Measurements from ENCODE around the gene FAM151A. TPM values are rescaled to one million over a fixed set of nuclear protein-coding genes. Genes with fewer than 3 reads are reported as not detected.
A peak's percentile ranks its signal among the peaks of the same experiment; 100 is the strongest.

Gene FAM151A
- total RNA-seq, 1 donor from 2014 or later: not detected

GRCh38 chr1:54606096-54606989, 17.0 kb downstream of the FAM151A start:
- no peaks in the 10 kb centered on the region for H3K9me3 Mint-ChIP-seq (ENCODE audit: unreplicated experiment)
- no peak overlapping the region for H3K27ac Mint-ChIP-seq (ENCODE audit: unreplicated experiment)
- TF ChIP-seq, protein P1, sequence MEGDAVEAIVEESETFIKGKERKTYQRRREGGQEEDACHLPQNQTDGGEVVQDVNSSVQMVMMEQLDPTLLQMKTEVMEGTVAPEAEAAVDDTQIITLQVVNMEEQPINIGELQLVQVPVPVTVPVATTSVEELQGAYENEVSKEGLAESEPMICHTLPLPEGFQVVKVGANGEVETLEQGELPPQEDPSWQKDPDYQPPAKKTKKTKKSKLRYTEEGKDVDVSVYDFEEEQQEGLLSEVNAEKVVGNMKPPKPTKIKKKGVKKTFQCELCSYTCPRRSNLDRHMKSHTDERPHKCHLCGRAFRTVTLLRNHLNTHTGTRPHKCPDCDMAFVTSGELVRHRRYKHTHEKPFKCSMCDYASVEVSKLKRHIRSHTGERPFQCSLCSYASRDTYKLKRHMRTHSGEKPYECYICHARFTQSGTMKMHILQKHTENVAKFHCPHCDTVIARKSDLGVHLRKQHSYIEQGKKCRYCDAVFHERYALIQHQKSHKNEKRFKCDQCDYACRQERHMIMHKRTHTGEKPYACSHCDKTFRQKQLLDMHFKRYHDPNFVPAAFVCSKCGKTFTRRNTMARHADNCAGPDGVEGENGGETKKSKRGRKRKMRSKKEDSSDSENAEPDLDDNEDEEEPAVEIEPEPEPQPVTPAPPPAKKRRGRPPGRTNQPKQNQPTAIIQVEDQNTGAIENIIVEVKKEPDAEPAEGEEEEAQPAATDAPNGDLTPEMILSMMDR (IDR thresholded peaks at IDR 0.05; ENCODE audit: unreplicated experiment): no peak
- no peak overlapping the region for H3K4me3 Mint-ChIP-seq (ENCODE audit: unreplicated experiment)
- H3K36me3 Mint-ChIP-seq (ENCODE audit: low read depth, unreplicated experiment): peaks cover 36% of the 10 kb centered on the region
- peaks cover 12% of the 10 kb centered on the region for H3K4me1 Mint-ChIP-seq (ENCODE audit: unreplicated experiment)
- peaks cover 12% of the 10 kb centered on the region for H3K27me3 Mint-ChIP-seq (ENCODE audit: unreplicated experiment)
- DNase-seq (ENCODE audit: low spot score): no peak

DNA sequence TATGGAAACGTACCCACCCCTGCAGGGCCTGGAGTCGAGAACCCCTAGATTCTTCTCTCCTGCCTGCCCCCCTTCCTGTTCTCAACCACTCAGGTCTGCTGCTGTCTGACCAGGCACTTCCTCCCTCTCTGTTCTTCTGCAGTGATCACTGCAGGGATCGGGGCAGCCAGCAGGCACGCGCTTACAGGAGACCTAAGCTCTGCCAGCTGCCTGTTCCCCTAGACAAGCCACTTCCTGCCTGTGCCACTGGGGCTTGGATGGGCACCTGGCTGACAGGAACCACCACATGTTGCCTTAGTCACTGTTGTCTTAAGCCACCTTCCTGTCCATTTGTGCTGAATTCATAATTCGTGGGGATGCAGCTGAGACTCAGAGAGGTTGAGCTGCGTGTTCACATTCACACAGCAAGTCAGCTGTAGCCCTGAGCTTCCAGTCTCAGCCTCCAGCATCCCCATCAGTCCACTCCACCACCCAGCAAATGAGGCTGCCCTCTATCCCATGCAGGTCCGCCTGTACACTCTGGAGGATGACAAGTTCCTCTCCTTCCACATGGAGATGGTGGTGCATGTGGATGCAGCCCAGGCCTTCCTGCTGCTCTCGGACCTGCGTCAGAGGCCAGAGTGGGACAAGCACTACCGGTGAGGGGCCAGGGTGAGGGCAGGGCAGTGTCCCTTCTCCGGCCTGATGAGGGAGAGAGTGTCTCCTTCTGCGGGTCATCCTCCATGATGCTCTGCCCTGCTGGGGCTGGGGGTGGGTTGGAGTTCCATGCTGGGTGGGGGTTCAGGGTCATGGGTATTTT, 18.6 kb downstream of the FAM151A start:
- no peak for DNase-seq (ENCODE audit: low spot score)
- peaks cover 12% of the 10 kb centered on the region for H3K27me3 Mint-ChIP-seq (ENCODE audit: unreplicated experiment)
- H3K4me3 Mint-ChIP-seq (ENCODE audit: unreplicated experiment): peak overlapping the region; percentile 49
- TF ChIP-seq, protein P1 (IDR thresholded peaks at IDR 0.05; ENCODE audit: unreplicated experiment): no peak
- H3K27ac Mint-ChIP-seq (ENCODE audit: unreplicated experiment): no peak overlapping the region
- H3K36me3 Mint-ChIP-seq (ENCODE audit: low read depth, unreplicated experiment): peaks cover 41% of the 10 kb centered on the region
- H3K9me3 Mint-ChIP-seq (ENCODE audit: unreplicated experiment): no peaks in the 10 kb centered on the region
- peaks cover 15% of the 10 kb centered on the region for H3K4me1 Mint-ChIP-seq (ENCODE audit: unreplicated experiment)

- Mint-ChIP-seq H3K9me3 (ENCODE audit: unreplicated experiment) (no peaks in the 10 kb centered on the region), H3K4me3 (ENCODE audit: unreplicated experiment) (no peak overlapping the region), H3K36me3 (ENCODE audit: low read depth, unreplicated experiment) (peaks cover 44% of the 10 kb centered on the region), H3K27me3 (ENCODE audit: unreplicated experiment) (peaks cover 13% of the 10 kb centered on the region), H3K27ac (ENCODE audit: unreplicated experiment) (no peak overlapping the region), H3K4me1 (ENCODE audit: unreplicated experiment) (peaks cover 15% of the 10 kb centered on the region)
- TF ChIP-seq, protein P1 (IDR thresholded peaks at IDR 0.05; ENCODE audit: unreplicated experiment): no peak
- DNase-seq (ENCODE audit: low spot score): no peak
Observed at GRCh38 chr1:54604051-54604450, 19.3 kb downstream of the FAM151A start.

- TF ChIP-seq, protein P1 (IDR thresholded peaks at IDR 0.05; ENCODE audit: unreplicated experiment): no peak
- no peak overlapping the region for H3K4me3 Mint-ChIP-seq (ENCODE audit: unreplicated experiment)
- peaks cover 13% of the 10 kb centered on the region for H3K27me3 Mint-ChIP-seq (ENCODE audit: unreplicated experiment)
- peaks cover 15% of the 10 kb centered on the region for H3K4me1 Mint-ChIP-seq (ENCODE audit: unreplicated experiment)
- no peak for DNase-seq (ENCODE audit: low spot score)
- no peaks in the 10 kb centered on the region for H3K9me3 Mint-ChIP-seq (ENCODE audit: unreplicated experiment)
- peaks cover 37% of the 10 kb centered on the region for H3K36me3 Mint-ChIP-seq (ENCODE audit: low read depth, unreplicated experiment)
- H3K27ac Mint-ChIP-seq (ENCODE audit: unreplicated experiment): no peak overlapping the region
Observed at GRCh38 chr1:54603241-54603640, 20.1 kb downstream of the FAM151A start.
